Lower leg skin (tissue), 3 donors: ENCODE results near the gene FFAR3.

ENCODE experiments used
- CTCF ChIP-seq, 3 donors: fragments of 450-650 bp; IDR thresholded peaks; one replicate each; pipeline ENCODE4 v1.5.1; 2016; ENCODE audit warnings: antibody characterized with exemption in 3 of 3, mild to moderate bottlenecking in 3 of 3, moderate library complexity in 2 of 3
- POLR2A ChIP-seq, 2 donors: fragments of 450-650 bp; IDR thresholded peaks; one replicate each; pipeline ENCODE4 v1.6.1; 2016 to 2017; ENCODE audit warnings: antibody characterized with exemption in 2 of 2, mild to moderate bottlenecking in 1 of 2, moderate library complexity in 1 of 2

GRCh38 chr19:35334144-35334753 is 24.0 kb upstream of the FFAR3 start:
- TF ChIP-seq CTCF (IDR thresholded peaks at IDR 0.05) (no peak), POLR2A (IDR thresholded peaks at IDR 0.05) (no peak)
